DND-41 (cell line): ENCODE measurements around the gene FOSL1.

ENCODE experiments used
- EZH2 ChIP-seq: IDR thresholded peaks from 3 replicates; pipeline ENCODE4 v1.6.1; 2012; ENCODE audit warnings: borderline replicate concordance, low read depth, mild to moderate bottlenecking, moderate library complexity, low read length, inconsistent platforms; ENCODE audit not compliant: severe bottlenecking
- TF ChIP-seq, protein P1 (sequence below): IDR thresholded peaks from 2 replicates; pipeline ENCODE4 v1.5.1; 2012; ENCODE audit warnings: borderline replicate concordance, low read length, moderate library complexity, mild to moderate bottlenecking; ENCODE audit not compliant: poor library complexity, severe bottlenecking; ENCODE audit errors: extremely low read depth

DNA sequence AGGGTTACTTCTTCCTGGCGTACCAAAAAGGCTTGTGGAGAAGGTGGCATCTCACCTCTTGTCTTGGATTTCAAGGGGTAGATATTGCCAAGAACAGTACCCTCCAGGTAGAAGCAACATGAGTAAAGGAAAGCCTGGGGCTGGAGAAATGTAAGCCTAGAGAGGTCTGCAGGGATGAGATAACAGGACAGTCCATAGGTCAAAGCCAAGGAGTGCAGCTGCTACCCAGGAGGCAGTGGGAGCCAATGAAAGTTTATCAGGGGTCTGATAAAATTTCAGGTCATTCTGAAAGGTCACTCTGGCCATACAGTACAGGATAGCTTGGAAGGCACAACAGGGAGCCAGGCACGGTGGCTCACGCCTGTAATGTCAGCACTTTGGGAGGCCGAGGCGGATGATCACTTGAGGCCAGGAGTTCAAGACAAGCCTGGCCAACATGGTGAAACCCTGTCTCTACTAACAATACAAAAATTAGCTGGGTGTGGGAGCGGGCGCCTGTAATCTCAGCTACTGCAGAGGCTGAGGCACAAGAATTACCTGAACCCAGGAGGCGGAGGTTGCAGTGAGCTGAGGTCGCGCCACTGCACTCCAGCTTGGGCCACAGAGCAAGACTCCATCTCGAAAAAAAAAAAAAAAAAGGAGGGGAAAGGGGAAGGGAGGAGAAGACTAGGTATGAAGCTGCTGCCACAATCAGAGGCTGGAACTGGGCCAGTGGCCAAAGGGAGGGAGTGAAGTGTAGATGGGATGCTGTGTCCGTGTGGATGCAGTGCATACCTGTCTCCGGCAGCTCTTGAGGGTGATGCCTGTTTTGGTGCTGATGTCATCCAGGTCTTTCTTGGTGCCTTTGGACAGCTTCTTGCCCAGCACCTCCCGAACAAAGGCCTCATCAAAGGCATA is 13.1 kb downstream of the FOSL1 start:
- TF ChIP-seq EZH2: no peak
- TF ChIP-seq, protein P1, sequence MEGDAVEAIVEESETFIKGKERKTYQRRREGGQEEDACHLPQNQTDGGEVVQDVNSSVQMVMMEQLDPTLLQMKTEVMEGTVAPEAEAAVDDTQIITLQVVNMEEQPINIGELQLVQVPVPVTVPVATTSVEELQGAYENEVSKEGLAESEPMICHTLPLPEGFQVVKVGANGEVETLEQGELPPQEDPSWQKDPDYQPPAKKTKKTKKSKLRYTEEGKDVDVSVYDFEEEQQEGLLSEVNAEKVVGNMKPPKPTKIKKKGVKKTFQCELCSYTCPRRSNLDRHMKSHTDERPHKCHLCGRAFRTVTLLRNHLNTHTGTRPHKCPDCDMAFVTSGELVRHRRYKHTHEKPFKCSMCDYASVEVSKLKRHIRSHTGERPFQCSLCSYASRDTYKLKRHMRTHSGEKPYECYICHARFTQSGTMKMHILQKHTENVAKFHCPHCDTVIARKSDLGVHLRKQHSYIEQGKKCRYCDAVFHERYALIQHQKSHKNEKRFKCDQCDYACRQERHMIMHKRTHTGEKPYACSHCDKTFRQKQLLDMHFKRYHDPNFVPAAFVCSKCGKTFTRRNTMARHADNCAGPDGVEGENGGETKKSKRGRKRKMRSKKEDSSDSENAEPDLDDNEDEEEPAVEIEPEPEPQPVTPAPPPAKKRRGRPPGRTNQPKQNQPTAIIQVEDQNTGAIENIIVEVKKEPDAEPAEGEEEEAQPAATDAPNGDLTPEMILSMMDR: no peak
